Measurements from ENCODE around the gene ADAMTS19.
"Not testable (repeated sequence)": the region's sequence is repeated elsewhere in the genome, so short reads cannot be mapped to it uniquely, and the experiment has no call there.

Gene ADAMTS19

DNA sequence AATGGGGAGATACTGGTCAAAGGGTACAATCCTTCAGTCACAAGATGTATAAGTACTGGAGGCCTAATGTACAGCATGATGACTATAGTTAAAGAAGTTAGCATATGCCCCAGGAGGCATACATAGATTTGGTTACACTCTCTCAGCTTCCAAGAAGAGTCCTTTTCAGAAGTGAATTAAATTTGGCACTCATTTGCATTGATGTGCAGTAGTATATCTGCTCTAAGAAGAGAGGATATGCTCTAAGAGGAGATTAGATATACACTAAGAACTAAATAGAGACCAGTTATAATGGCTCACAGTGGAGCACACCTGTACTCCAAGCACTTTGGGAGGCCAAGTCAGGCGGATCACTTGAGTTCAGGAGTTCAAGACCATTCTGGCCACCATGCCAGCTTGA lies 148.3 kb downstream of the ADAMTS19 start:
- H3K4me3 Mint-ChIP-seq = no peak overlapping the region
- H3K27ac Mint-ChIP-seq = no peak overlapping the region
- no peaks in the 10 kb centered on the region for H3K27me3 Mint-ChIP-seq
- H3K36me3 Mint-ChIP-seq = no peaks in the 10 kb centered on the region
- peaks cover 7% of the 10 kb centered on the region for H3K9me3 Mint-ChIP-seq (ENCODE audit: low read depth)
- no peaks in the 10 kb centered on the region for H3K4me1 Mint-ChIP-seq (ENCODE audit: low read depth)

- Mint-ChIP-seq H3K27ac (no peak overlapping the region), H3K36me3 (no peaks in the 10 kb centered on the region), H3K4me1 (ENCODE audit: low read depth) (no peaks in the 10 kb centered on the region), H3K4me3 (no peak overlapping the region), H3K27me3 (no peaks in the 10 kb centered on the region), H3K9me3 (ENCODE audit: low read depth) (peaks cover 7% of the 10 kb centered on the region)
Measured at GRCh38 chr5:129609710-129610109, 149.6 kb downstream of the ADAMTS19 start.

DNA sequence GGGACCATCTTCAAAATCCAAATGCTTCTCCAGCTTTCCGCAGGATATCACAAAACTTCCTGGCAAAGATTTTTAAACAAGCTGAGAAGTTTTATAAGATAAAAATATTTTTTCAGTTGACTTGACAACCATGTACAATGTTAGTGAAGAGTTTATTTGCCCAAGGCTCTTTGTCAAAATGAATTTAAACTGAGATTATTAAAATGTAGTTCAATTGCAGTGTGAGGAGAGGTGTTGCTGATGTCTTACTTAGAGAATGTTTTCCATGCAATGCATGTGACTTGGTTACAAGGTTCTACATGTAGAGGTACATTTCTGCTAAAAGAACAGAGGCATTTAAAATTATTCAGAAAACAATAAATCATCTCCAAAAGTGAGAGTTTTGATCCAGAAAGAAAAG lies 156.4 kb downstream of the ADAMTS19 start:
- no peak overlapping the region for H3K4me3 Mint-ChIP-seq
- no peaks in the 10 kb centered on the region for H3K36me3 Mint-ChIP-seq
- no peaks in the 10 kb centered on the region for H3K4me1 Mint-ChIP-seq (ENCODE audit: low read depth)
- H3K9me3 Mint-ChIP-seq (ENCODE audit: low read depth) = no peaks in the 10 kb centered on the region
- no peak overlapping the region for H3K27ac Mint-ChIP-seq
- no peaks in the 10 kb centered on the region for H3K27me3 Mint-ChIP-seq

DNA sequence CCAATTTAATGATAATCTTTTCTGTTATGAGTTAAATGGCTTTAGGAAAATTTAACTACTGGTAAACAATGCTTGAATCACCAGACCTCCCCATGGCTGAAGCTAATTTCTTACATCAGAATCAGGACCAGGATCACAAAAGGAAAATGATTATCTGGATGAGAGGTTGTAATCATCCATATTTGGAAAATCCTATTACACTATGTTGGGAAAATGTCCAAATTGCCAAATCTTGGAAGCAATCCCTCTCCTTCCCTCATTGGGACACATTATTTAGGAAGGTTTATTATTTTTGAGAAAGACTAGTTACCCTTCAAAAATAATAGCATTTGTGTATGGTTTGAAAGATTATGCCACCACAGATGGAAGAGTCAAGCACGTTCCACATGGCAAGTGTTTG lies 157.1 kb downstream of the ADAMTS19 start:
- no peaks in the 10 kb centered on the region for H3K9me3 Mint-ChIP-seq (ENCODE audit: low read depth)
- no peak overlapping the region for H3K27ac Mint-ChIP-seq
- H3K4me1 Mint-ChIP-seq (ENCODE audit: low read depth) = no peaks in the 10 kb centered on the region
- no peaks in the 10 kb centered on the region for H3K36me3 Mint-ChIP-seq
- H3K4me3 Mint-ChIP-seq = no peak overlapping the region
- H3K27me3 Mint-ChIP-seq = no peaks in the 10 kb centered on the region

DNA sequence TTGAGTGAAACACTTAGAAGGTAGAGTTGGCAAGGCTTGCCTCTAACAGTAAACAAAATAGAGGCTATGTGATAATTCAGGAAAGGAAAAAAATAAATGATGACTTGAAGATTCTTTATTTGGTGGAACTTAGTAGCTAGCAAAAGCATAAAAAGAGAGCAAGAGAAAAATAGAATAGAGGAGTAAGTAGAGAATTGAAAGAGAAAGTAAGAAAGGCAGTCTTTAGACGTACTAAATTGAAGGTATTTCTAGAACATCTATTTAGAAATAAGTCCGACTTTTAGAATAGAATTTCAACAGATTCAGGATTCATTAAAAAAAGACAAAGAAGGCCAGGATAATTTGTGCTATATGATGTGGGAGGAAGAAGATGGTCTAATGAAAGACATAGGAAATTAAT lies 159.7 kb downstream of the ADAMTS19 start:
- Mint-ChIP-seq H3K4me1 (ENCODE audit: low read depth) (no peaks in the 10 kb centered on the region), H3K4me3 (no peak overlapping the region), H3K27ac (no peak overlapping the region), H3K36me3 (no peaks in the 10 kb centered on the region), H3K9me3 (ENCODE audit: low read depth) (peaks cover 5% of the 10 kb centered on the region), H3K27me3 (no peaks in the 10 kb centered on the region)

DNA sequence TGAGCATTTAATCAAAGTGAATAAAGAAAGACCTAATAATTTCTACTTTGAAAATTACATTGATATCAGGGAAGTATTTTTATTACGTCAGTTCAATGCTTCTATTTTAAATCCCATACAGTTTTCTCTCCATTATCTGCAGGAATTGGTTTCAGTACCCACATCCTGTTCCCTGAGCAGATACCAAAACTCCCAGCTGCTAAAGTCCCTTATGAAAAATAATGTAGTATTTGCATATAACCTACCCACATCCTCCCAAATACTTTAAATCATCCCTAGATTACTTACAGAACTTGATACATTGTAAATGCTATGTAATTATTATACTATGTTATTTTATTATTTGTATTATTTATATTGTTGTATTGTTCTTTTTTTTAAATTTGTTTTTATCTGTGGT lies 162.4 kb downstream of the ADAMTS19 start:
- Mint-ChIP-seq H3K27ac (no peak overlapping the region), H3K4me1 (ENCODE audit: low read depth) (no peaks in the 10 kb centered on the region), H3K36me3 (no peaks in the 10 kb centered on the region), H3K9me3 (ENCODE audit: low read depth) (peaks cover 14% of the 10 kb centered on the region), H3K27me3 (no peaks in the 10 kb centered on the region), H3K4me3 (no peak overlapping the region)

GRCh38 chr5:129629575-129629974 lies 169.5 kb downstream of the ADAMTS19 start:
- Mint-ChIP-seq H3K9me3 (ENCODE audit: low read depth) (peaks cover 17% of the 10 kb centered on the region), H3K27me3 (no peaks in the 10 kb centered on the region), H3K4me3 (no peak overlapping the region), H3K27ac (no peak overlapping the region), H3K36me3 (no peaks in the 10 kb centered on the region), H3K4me1 (ENCODE audit: low read depth) (no peaks in the 10 kb centered on the region)

DNA sequence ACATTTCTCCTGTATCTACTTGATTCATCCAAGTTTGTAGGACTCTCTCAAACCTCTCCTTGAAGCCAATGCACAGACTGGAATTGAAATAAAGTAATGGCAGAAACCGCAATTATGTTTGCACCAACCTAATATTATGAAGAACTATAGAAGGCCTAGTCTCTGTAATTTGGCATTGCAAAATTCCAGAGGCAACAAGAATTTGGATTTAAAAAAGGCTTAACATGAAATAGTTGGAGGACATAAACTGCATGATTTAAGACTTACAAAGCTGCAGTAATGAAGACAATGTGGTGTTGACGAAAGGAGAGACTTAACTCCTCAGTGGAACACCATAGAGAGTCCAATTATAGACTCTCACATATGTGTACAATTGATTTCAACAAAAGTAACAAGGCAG lies 170.0 kb downstream of the ADAMTS19 start:
- H3K27ac Mint-ChIP-seq = no peak overlapping the region
- no peaks in the 10 kb centered on the region for H3K27me3 Mint-ChIP-seq
- H3K4me1 Mint-ChIP-seq (ENCODE audit: low read depth) = no peaks in the 10 kb centered on the region
- no peak overlapping the region for H3K4me3 Mint-ChIP-seq
- H3K36me3 Mint-ChIP-seq = no peaks in the 10 kb centered on the region
- H3K9me3 Mint-ChIP-seq (ENCODE audit: low read depth) = peaks cover 17% of the 10 kb centered on the region

DNA sequence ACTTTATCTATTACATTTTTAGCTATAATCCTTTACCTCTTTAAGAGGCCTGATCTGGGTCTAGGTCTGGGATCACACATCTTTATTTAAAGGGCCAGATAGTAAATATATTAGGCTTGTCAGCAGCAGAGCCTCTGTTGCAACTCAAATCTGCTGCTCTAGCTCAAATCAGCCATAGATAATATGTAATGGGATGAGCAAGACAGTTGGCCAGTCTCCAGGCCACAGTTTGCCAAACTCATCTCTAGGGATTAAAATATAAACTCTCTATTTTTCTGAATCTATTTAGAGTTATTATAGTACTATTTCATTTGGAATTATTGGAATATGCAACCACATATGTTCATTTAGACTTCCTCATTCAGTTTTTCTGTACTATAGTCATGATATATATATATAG lies 171.9 kb downstream of the ADAMTS19 start:
- no peaks in the 10 kb centered on the region for H3K4me1 Mint-ChIP-seq (ENCODE audit: low read depth)
- H3K9me3 Mint-ChIP-seq (ENCODE audit: low read depth) = peaks cover 12% of the 10 kb centered on the region
- peaks cover 3% of the 10 kb centered on the region for H3K27me3 Mint-ChIP-seq
- H3K36me3 Mint-ChIP-seq = no peaks in the 10 kb centered on the region
- H3K27ac Mint-ChIP-seq = no peak overlapping the region
- no peak overlapping the region for H3K4me3 Mint-ChIP-seq

DNA sequence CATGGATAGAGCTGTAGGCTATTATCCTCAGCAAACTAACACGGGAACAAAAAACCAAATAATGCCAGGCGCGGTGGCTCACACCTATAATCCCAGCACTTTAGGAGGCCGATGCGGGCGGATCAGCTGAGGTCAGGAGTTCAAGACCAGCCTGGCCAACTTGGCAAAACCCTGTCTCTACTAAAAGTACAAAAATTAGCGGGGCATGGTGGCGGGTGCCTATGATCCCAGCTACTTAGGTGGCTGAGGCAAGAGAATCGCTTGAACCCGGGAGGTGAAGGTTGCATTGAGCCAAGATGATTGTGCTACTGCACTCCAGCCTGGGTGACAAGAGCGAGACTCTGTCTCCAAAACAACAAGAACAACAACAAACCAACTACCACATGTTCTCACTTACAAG lies 177.4 kb downstream of the ADAMTS19 start:
- H3K27ac Mint-ChIP-seq; H3K4me1 Mint-ChIP-seq (ENCODE audit: low read depth); H3K27me3 Mint-ChIP-seq: not testable (repeated sequence)

DNA sequence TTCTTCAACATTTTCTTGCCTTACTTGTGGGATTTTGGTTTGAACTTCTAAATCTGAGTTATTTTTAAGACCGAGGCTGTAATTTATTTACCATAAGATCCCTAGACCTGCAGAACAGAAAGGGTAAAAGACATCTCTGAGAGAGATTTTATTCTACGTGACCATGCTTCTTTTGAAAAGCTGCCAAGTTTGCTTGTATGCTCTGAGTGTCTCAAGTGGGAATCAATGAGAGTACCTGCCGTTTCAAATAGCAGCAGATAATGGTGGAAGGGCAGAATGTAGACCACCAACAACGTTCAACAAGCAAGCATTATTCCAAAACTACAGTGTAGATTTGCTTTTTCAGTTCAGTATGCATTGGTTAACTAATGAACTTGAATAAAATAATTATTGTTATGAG lies 179.2 kb downstream of the ADAMTS19 start:
- Mint-ChIP-seq H3K27me3 (peaks cover 3% of the 10 kb centered on the region), H3K9me3 (ENCODE audit: low read depth) (no peaks in the 10 kb centered on the region), H3K36me3 (no peaks in the 10 kb centered on the region), H3K4me1 (ENCODE audit: low read depth) (no peaks in the 10 kb centered on the region), H3K27ac (no peak overlapping the region), H3K4me3 (no peak overlapping the region)

More for the DNA sequence above, 177.4 kb downstream of the ADAMTS19 start:
- not testable (repeated sequence) for H3K36me3 Mint-ChIP-seq; H3K4me3 Mint-ChIP-seq; H3K9me3 Mint-ChIP-seq (ENCODE audit: low read depth)

DNA sequence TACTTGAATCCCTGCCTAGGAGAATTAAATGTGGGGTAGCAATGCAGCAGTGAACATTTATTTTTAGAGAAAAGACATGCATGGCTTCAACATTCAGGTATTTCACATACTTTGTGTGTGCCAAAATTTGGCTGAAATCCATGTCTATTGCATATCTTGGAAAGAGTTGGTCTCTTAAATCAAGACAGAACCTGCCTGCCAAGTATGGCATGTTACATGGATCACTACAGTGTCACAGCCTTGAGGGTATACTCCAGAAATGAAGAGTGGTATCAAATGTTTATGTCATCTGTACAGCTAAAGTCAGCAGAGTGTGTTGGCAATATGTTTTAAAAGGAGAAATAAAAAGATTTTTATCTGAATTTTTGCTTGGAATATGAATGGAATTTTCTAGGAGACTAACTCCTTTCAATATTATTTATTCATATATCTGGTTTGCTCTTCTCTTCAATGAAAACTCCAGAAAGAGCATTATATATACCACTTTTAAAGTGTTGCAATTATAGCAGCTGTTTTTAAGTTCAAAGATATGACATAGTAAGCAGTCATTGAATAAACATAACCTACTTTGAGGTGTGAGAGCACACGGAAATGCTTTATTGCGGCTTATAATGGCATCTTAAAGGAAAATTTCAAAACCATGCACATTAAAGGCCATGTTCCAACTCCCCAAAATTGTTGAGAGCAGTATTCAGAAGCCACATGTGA lies 192.4 kb downstream of the ADAMTS19 start:
- H3K27me3 Mint-ChIP-seq = no peaks in the 10 kb centered on the region
- H3K4me3 Mint-ChIP-seq = no peak overlapping the region
- no peaks in the 10 kb centered on the region for H3K9me3 Mint-ChIP-seq (ENCODE audit: low read depth)
- no peak overlapping the region for H3K27ac Mint-ChIP-seq
- no peaks in the 10 kb centered on the region for H3K4me1 Mint-ChIP-seq (ENCODE audit: low read depth)
- no peaks in the 10 kb centered on the region for H3K36me3 Mint-ChIP-seq

- H3K9me3 Mint-ChIP-seq (ENCODE audit: low read depth) = no peaks in the 10 kb centered on the region
- H3K27ac Mint-ChIP-seq = no peak overlapping the region
- no peaks in the 10 kb centered on the region for H3K36me3 Mint-ChIP-seq
- no peaks in the 10 kb centered on the region for H3K4me1 Mint-ChIP-seq (ENCODE audit: low read depth)
- no peak overlapping the region for H3K4me3 Mint-ChIP-seq
- H3K27me3 Mint-ChIP-seq = no peaks in the 10 kb centered on the region
Measured at GRCh38 chr5:129653057-129653375, 192.9 kb downstream of the ADAMTS19 start.

- Mint-ChIP-seq H3K27me3 (no peaks in the 10 kb centered on the region), H3K9me3 (ENCODE audit: low read depth) (no peaks in the 10 kb centered on the region), H3K27ac (no peak overlapping the region), H3K36me3 (no peaks in the 10 kb centered on the region), H3K4me1 (ENCODE audit: low read depth) (no peaks in the 10 kb centered on the region), H3K4me3 (no peak overlapping the region)
Measured at GRCh38 chr5:129653442-129653841, 193.3 kb downstream of the ADAMTS19 start.

GRCh38 chr5:129656952-129657351 lies 196.9 kb downstream of the ADAMTS19 start:
- H3K27ac Mint-ChIP-seq = no peak overlapping the region
- no peaks in the 10 kb centered on the region for H3K9me3 Mint-ChIP-seq (ENCODE audit: low read depth)
- H3K4me3 Mint-ChIP-seq = no peak overlapping the region
- no peaks in the 10 kb centered on the region for H3K27me3 Mint-ChIP-seq
- no peaks in the 10 kb centered on the region for H3K36me3 Mint-ChIP-seq
- no peaks in the 10 kb centered on the region for H3K4me1 Mint-ChIP-seq (ENCODE audit: low read depth)

DNA sequence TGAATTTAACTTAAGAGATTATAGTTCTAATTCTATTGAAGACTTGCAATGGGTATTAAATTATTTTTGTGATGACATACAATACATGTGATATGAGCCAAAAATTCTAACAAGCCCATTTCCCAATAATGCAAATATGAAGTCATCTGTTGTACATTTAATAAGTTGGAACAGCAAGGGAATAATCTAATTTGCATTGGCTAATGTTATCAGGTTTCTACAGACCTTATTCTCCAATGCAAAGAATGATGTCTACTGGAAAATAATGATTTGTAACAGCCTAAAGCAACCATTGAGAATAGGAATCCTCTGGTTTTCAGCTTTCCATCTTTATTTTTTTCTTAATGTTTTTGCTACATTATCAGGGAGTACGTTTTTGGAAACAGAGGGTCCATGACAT lies 198.7 kb downstream of the ADAMTS19 start:
- Mint-ChIP-seq H3K27ac (no peak overlapping the region), H3K9me3 (ENCODE audit: low read depth) (no peaks in the 10 kb centered on the region), H3K27me3 (no peaks in the 10 kb centered on the region), H3K4me1 (ENCODE audit: low read depth) (no peaks in the 10 kb centered on the region), H3K4me3 (no peak overlapping the region), H3K36me3 (no peaks in the 10 kb centered on the region)

Data from activated naive CD8-positive, alpha-beta T cell (primary cell).